ENCODE results near the gene FBXL17.

DNA sequence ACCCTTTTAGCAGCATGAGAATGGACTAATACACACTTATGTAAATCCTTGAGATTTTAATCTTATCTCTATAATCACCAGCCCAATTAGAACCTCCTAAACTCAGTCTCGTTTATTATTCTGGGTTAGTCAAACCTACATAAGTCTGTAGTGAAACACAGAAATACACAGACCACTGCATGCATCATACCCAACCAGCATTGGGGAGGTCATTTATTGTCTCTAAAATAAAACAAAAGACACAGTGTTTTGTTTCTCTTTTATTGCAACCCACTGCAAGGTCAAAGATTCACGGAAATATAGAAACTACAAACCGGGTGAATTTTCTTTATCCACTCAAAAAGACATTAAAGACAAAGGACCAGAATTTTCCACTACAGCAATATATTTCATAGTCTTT is 523.1 kb downstream of the FBXL17 start:
- TF ChIP-seq CTCF (IDR thresholded peaks at IDR 0.05), result no peak
- TF ChIP-seq ZFX (IDR thresholded peaks at IDR 0.05; ENCODE audit: borderline replicate concordance), result no peak

Measured in 22Rv1 (cell line).